Stomach (tissue), 9 donors: ENCODE measurements around the gene CCR4. TPM values are rescaled to one million over a fixed set of nuclear protein-coding genes. Genes with fewer than 3 reads are reported as not detected.

Source experiments
- DNase-seq, 2 donors: peaks; one replicate each; pipeline versions ENCODE4 v3.0.0 to v3.0.0-alpha.2; 2013 to 2019
- H3K27ac ChIP-seq, 5 donors: fragments of 200-600 bp in 4 of 5; sonication (generic) in 4 of 5; one replicate each; pipeline ENCODE4 v1.5.1; 2013 to 2019; ENCODE audit warnings: mild to moderate bottlenecking in 1 of 5, moderate library complexity in 1 of 5
- H3K27me3 ChIP-seq, 3 donors: fragments of 200-600 bp; sonication (generic); one replicate each; pipeline ENCODE4 v1.5.1; 2017 to 2019; ENCODE audit warnings: mixed run types in 1 of 3
- H3K36me3 ChIP-seq, 4 donors: fragments of 200-600 bp; sonication (generic); 1 replicate in 3 of 4; 2 replicates in 1 of 4; pipeline ENCODE4 v1.5.1; 2016 to 2019
- H3K4me1 ChIP-seq, 4 donors: fragments of 200-600 bp; sonication (generic); one replicate each; pipeline ENCODE4 v1.5.1; 2016 to 2019
- H3K4me3 ChIP-seq, 4 donors: fragments of 200-600 bp; sonication (generic) in 3 of 4; one replicate each; pipeline ENCODE4 v1.5.1; 2016 to 2019; ENCODE audit warnings: mild to moderate bottlenecking in 1 of 4
- H3K9me3 ChIP-seq, 4 donors: fragments of 200-600 bp; sonication (generic); one replicate each; pipeline ENCODE4 v1.5.1; 2016 to 2019
- CTCF ChIP-seq, 7 experiments: fragments of 450-650 bp in 4 of 7; fragments of 200-600 bp in 3 of 7; sonication (generic) in 3 of 7; IDR thresholded peaks; one replicate each; pipeline ENCODE4 v1.5.1; 2016 to 2019; ENCODE audit warnings: antibody characterized with exemption in 7 of 7, control low read depth in 2 of 7, mild to moderate bottlenecking in 1 of 7
- EP300 ChIP-seq: sonication (generic); formaldehyde crosslinking; IDR thresholded peaks from one replicate; pipeline ENCODE4 v1.6.1; 2017; ENCODE audit warnings: antibody characterized with exemption
- POLR2A ChIP-seq, 4 donors: fragments of 450-650 bp; IDR thresholded peaks; one replicate each; pipeline ENCODE4 v1.6.1; 2016; ENCODE audit warnings: antibody characterized with exemption in 4 of 4, control low read depth in 2 of 4, mild to moderate bottlenecking in 1 of 4, moderate library complexity in 1 of 4
- POLR2AphosphoS5 ChIP-seq, 3 donors: sonication (generic); formaldehyde crosslinking; IDR thresholded peaks; one replicate each; pipeline ENCODE4 v1.6.1; 2016; ENCODE audit warnings: antibody characterized with exemption in 3 of 3
- WGBS, 5 donors: extraction: QIAGEN DNeasy Blood & Tissue Kit in 3 of 5; methylation state at CpG; one replicate each; pipeline versions ENCODE4 v1.1.5 to v1.1.7; 2013 to 2018; 5-methylcytosine and 5-hydroxymethylcytosine counted together
- intact Hi-C: fragments of 100-400 bp; cut with DNase I; formaldehyde crosslinking; loops from one replicate; pipeline ENCODE4 v1.15.1; 2023; ENCODE audit warnings: low total_unique reads
- polyA plus RNA-seq, 3 donors: library from polyadenylated mRNA; stranded (reverse); fragments of 200-250 nt; gene quantifications; one replicate each; pipeline ENCODE4 v1.2.3, GENCODE V29; 2013
- total RNA-seq, 5 donors: library from RNA; depleted of rRNA; stranded (reverse); fragments of >200 nt; gene quantifications; one replicate each; pipeline versions ENCODE4 v1.1.0 to v1.2.3, GENCODE V29; 2014 to 2016
- donor health status: healthy with polysubstance abuse.
- donor health status: Bipolar disorder and iron deficiency.
- donor health status: healthy.

The CCR4 gene
- total and polyA plus RNA-seq, 8 donors: 0.15 to 1.1 (median 0.37) TPM; not detected in 4

DNA sequence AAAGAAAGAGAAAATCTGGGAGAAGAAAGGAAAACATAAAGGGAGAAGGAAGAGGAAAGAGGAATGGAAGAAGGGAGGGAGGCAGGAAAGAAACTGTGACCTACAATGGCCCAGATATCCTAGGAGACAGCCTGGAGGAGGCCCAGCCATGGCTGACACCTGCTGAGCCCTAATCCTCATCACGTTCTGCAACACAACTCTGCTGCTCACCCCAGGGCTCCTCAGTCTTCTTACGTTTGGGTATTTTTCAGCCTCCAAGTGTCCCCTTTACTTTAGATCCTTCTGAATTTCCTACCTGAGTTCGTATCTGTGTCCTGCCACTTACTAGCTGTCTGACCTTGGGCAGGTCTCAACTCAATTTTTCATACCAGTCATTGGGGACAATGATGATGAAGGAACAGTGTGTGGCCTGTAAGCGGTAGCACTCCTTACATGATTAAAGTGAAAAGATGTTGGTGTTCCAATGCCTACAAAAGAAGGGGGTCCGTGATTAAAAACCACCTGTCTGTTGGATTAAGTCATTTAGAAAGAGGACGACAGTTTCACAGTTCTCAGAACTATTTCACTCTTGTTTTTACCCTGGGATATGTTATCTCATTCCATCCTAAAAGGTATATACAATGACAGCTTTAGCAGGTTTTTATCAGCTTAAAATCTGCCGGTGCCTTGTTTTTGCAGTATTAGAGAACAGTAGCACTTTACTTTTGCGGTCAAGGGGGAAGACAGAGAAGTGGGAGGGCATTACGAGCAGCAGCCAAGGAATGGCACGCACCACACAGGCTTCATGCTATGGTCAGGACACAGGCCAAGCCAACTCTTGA, 47.4 kb downstream of the CCR4 start:
- Histone ChIP-seq H3K27me3 (no peaks in the 10 kb centered on the region), H3K27ac (no peak overlapping the region), H3K36me3 (peaks cover 10 to 67% (median 61%) of the 10 kb centered on the region in 4 donors), H3K9me3 (no peaks in the 10 kb centered on the region), H3K4me3 (no peak overlapping the region), H3K4me1 (no peaks in the 10 kb centered on the region)
- TF ChIP-seq CTCF (IDR thresholded peaks at IDR 0.05): no peak
- no peak for TF ChIP-seq POLR2AphosphoS5 (IDR thresholded peaks at IDR 0.05)
- no peak for TF ChIP-seq POLR2A (IDR thresholded peaks at IDR 0.05)
- no peak for TF ChIP-seq EP300
- intact Hi-C loops: no loop called here
- 83 to 91% (median 87%) methylated on average over 10 of the region's 10 CpGs for WGBS, 5 donors
- no peak for DNase-seq

DNA sequence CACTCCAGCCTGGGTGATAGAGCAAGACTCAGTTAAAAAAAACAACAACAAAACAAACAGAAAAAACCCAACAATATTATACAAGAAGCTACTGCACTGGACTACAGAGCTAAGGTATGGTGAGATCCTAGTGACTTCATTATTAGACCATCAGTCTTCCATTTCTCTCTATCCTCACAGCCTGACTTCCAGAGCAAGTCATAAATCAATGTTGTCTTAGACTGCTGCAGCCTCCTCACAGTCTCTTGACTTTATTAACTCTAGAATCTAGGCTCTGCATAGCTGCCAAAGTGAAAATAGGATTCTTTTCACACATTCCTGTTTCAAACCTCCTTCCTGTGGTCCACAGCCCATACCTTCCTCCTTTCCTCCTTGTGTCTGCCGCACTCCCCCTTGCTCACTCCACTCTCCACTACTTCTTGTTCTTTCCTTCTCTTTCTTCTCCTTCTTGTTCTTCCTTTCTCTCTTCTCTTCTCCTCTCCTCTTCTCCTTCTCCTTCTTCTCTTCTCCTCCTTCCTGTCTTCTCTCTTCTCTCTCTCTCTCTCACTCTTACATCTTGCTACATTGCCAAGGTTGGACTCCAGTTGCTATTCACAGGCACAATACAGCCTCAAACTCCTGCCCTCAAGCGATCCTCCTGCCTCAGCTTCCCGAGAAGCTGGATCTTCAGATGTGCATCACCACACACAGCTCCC, 49.4 kb downstream of the CCR4 start:
- WGBS, 5 donors: 95 to 98% (median 96%) methylated on average over 3 of the region's 3 CpGs
- H3K4me3 ChIP-seq: no peak overlapping the region
- TF ChIP-seq POLR2AphosphoS5 (IDR thresholded peaks at IDR 0.05) (no peak), POLR2A (IDR thresholded peaks at IDR 0.05) (no peak), EP300 (no peak), CTCF (IDR thresholded peaks at IDR 0.05) (no peak)
- intact Hi-C loops: no loop called here
- H3K36me3 ChIP-seq: peaks cover 10 to 84% (median 75%) of the 10 kb centered on the region in 4 donors
- no peaks in the 10 kb centered on the region for H3K4me1 ChIP-seq
- DNase-seq: no peak
- no peak overlapping the region for H3K27ac ChIP-seq
- H3K9me3 ChIP-seq: no peaks in the 10 kb centered on the region
- no peaks in the 10 kb centered on the region for H3K27me3 ChIP-seq

GRCh38 chr3:33001889-33002288, 50.4 kb downstream of the CCR4 start:
- Histone ChIP-seq H3K36me3 (peaks cover 10 to 86% (median 77%) of the 10 kb centered on the region in 4 donors), H3K27me3 (no peaks in the 10 kb centered on the region), H3K27ac (no peak overlapping the region), H3K9me3 (no peaks in the 10 kb centered on the region), H3K4me1 (peaks cover 0 to 5% (median 4%) of the 10 kb centered on the region in 4 donors), H3K4me3 (no peak overlapping the region)
- peak in 1 of 2 donors; percentile 11 for DNase-seq
- no peak for TF ChIP-seq POLR2A (IDR thresholded peaks at IDR 0.05)
- no peak for TF ChIP-seq POLR2AphosphoS5 (IDR thresholded peaks at IDR 0.05)
- 58 to 66% (median 60%) methylated on average over 2 of the region's 2 CpGs for whole genome bisulfite sequencing, 5 donors
- intact Hi-C loops: no loop called here

- 74 to 86% (median 84%) methylated on average over 4 of the region's 4 CpGs for WGBS, 5 donors
- Histone ChIP-seq H3K27me3 (no peaks in the 10 kb centered on the region), H3K4me1 (peaks cover 0 to 9% (median 6%) of the 10 kb centered on the region in 4 donors), H3K9me3 (no peaks in the 10 kb centered on the region), H3K4me3 (no peak overlapping the region), H3K36me3 (peaks cover 4 to 86% (median 77%) of the 10 kb centered on the region in 4 donors), H3K27ac (no peak overlapping the region)
- intact Hi-C loops: no loop called here
- no peak for DNase-seq
- TF ChIP-seq EP300 (no peak), POLR2A (IDR thresholded peaks at IDR 0.05) (no peak), POLR2AphosphoS5 (IDR thresholded peaks at IDR 0.05) (no peak), CTCF (IDR thresholded peaks at IDR 0.05) (no peak)
Measured at GRCh38 chr3:33003308-33003707, 51.9 kb downstream of the CCR4 start.
